ENCODE measurements around the gene PRRC2B. TPM values are rescaled to one million over a fixed set of nuclear protein-coding genes. Genes with fewer than 3 reads are reported as not detected.

PRRC2B gene
- total and polyA plus RNA-seq, 2 of the 13 experiments (the other 11 are each of a cell fraction or from before 2014, with no cell fraction given) = 20.8 to 37.4 TPM

- TF ChIP-seq ZBTB34 (CRISPR knock-in tag; IDR thresholded peaks at IDR 0.05) = no peak
- TF ChIP-seq SSRP1 (CRISPR knock-in tag; IDR thresholded peaks at IDR 0.05) = no peak
- TF ChIP-seq ZNF546 (CRISPR knock-in tag; conservative IDR thresholded peaks at IDR 0.05) = no peak
- TF ChIP-seq NFRKB (IDR thresholded peaks at IDR 0.05) = no peak
- no peak for TF ChIP-seq JUNB (CRISPR knock-in tag; IDR thresholded peaks at IDR 0.05; ENCODE audit: borderline replicate concordance)
- TF ChIP-seq GFI1 (CRISPR knock-in tag; IDR thresholded peaks at IDR 0.05; ENCODE audit: borderline replicate concordance) = peak; percentile 91
- TF ChIP-seq ISL2 (CRISPR knock-in tag; IDR thresholded peaks at IDR 0.05) = 0 out of 2 replicates have a peak, but pooled peaks have one; percentile 17
- peak; percentile 98 for TF ChIP-seq BCL6 (CRISPR knock-in tag; IDR thresholded peaks at IDR 0.05)
- TF ChIP-seq ZNF609 (CRISPR knock-in tag; IDR thresholded peaks at IDR 0.05; ENCODE audit: borderline replicate concordance) = peak; percentile 75; the same call in 1 of the 2 replicates
- TF ChIP-seq TFDP1 (CRISPR knock-in tag; IDR thresholded peaks at IDR 0.05; ENCODE audit: borderline replicate concordance) = peak; percentile 46; the same call in 1 of the 2 replicates
- TF ChIP-seq NCOA2 (CRISPR knock-in tag; IDR thresholded peaks at IDR 0.05) = peak; percentile 33; the same call in 1 of the 2 replicates
- TF ChIP-seq PHF21A (CRISPR knock-in tag; IDR thresholded peaks at IDR 0.05) = peak; percentile 68; the same call in 1 of the 2 replicates
- TF ChIP-seq TMF1 (CRISPR knock-in tag; IDR thresholded peaks at IDR 0.05; ENCODE audit: low read depth) = no peak
- TF ChIP-seq ZNF777 (CRISPR knock-in tag; IDR thresholded peaks at IDR 0.05) = peak; percentile 47; the same call in 1 of the 2 replicates
- TF ChIP-seq ZNF232 (CRISPR knock-in tag; IDR thresholded peaks at IDR 0.05; ENCODE audit: borderline replicate concordance) = no peak
- no peak for TF ChIP-seq ATRX (CRISPR knock-in tag; IDR thresholded peaks at IDR 0.05; ENCODE audit: borderline replicate concordance)
- TF ChIP-seq RFX1 (IDR thresholded peaks at IDR 0.05) = no peak
- 0 out of 2 replicates have a peak, but pooled peaks have one; percentile 34 for TF ChIP-seq CREBL2 (CRISPR knock-in tag; IDR thresholded peaks at IDR 0.05; ENCODE audit: borderline replicate concordance)
- TF ChIP-seq HHEX (CRISPR knock-in tag; IDR thresholded peaks at IDR 0.05) = peak; percentile 32; the same call in 1 of the 2 replicates
- TF ChIP-seq ZNF841 (CRISPR knock-in tag; IDR thresholded peaks at IDR 0.05; ENCODE audit: borderline replicate concordance) = no peak
- no peak for TF ChIP-seq NR3C1 (CRISPR knock-in tag; IDR thresholded peaks at IDR 0.05)
- peak; percentile 16 for TF ChIP-seq YY1 (IDR thresholded peaks at IDR 0.05; ENCODE audit: insufficient read depth, insufficient replicate concordance, low read depth, low read length)
Measured at GRCh38 chr9:131546336-131547084, 152.6 kb downstream of the PRRC2B start (continued).
